Lower leg skin (tissue), 3 donors: ENCODE measurements around the gene TSPEAR.

Experiments used
- POLR2A ChIP-seq, 2 donors: fragments of 450-650 bp; IDR thresholded peaks; one replicate each; pipeline ENCODE4 v1.6.1; 2016 to 2017; ENCODE audit warnings: antibody characterized with exemption in 2 of 2, mild to moderate bottlenecking in 1 of 2, moderate library complexity in 1 of 2
- TF ChIP-seq, protein P1 (sequence below), 3 donors: fragments of 450-650 bp; IDR thresholded peaks; one replicate each; pipeline ENCODE4 v1.5.1; 2016; ENCODE audit warnings: antibody characterized with exemption in 3 of 3, mild to moderate bottlenecking in 3 of 3, moderate library complexity in 2 of 3

DNA sequence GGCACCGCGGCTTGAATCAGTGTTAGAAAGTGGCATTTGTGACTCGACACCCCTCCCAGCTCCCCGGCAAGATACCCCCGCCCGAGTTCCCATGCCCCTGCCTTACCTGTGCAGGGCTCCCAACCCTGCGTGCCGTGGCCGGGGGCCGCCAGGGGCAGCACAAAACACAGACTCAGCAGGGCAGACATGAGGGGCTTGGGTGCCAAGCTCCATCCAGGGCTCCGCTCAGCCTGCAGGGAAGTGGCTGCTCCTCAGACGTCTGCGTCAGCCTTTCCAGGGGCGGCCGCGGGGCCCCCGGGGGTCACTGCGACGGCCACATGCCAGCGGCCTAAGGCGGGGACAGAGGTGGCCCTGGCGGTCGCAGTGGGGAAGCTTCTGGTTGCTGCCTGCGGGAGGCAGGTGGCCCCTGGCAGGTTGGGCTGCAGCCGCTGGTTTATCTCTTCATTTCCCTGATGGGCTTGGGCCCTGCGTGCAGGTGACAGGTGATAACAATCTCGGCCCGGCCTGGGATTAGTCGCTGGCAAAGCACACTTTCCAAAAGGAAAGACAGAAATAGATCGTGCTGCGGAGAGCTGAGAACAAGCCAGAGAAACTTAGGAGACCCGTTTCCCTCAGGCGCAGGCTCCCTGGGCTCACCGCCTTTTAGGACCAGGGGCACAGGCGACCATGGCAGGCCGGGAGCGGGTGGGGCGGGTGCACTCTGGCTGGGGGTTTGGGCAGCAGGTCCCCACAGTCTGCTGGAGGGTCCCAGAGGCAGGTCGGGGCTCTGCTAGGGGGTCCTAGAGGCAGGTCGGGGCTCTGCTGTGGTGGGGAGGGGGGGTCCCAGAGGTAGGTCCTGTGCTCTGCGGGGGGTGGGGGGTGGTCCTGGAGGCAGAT is at the start of gene TSPEAR:
- TF ChIP-seq, protein P1, sequence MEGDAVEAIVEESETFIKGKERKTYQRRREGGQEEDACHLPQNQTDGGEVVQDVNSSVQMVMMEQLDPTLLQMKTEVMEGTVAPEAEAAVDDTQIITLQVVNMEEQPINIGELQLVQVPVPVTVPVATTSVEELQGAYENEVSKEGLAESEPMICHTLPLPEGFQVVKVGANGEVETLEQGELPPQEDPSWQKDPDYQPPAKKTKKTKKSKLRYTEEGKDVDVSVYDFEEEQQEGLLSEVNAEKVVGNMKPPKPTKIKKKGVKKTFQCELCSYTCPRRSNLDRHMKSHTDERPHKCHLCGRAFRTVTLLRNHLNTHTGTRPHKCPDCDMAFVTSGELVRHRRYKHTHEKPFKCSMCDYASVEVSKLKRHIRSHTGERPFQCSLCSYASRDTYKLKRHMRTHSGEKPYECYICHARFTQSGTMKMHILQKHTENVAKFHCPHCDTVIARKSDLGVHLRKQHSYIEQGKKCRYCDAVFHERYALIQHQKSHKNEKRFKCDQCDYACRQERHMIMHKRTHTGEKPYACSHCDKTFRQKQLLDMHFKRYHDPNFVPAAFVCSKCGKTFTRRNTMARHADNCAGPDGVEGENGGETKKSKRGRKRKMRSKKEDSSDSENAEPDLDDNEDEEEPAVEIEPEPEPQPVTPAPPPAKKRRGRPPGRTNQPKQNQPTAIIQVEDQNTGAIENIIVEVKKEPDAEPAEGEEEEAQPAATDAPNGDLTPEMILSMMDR (IDR thresholded peaks at IDR 0.05), result no peak
- TF ChIP-seq POLR2A (IDR thresholded peaks at IDR 0.05), result no peak
